B cell (primary cell): ENCODE measurements around the gene LIPC.

Source experiments
- CTCF ChIP-seq: fragments of 200-600 bp; IDR thresholded peaks from one replicate; pipeline ENCODE4 v1.8.0; 2022; ENCODE audit warnings: antibody characterized with exemption, mild to moderate bottlenecking
- EZH2 ChIP-seq: IDR thresholded peaks from 2 replicates; pipeline ENCODE4 v1.6.1; 2012; ENCODE audit warnings: borderline replicate concordance, low read depth, mild to moderate bottlenecking, moderate library complexity, low read length; ENCODE audit not compliant: insufficient read depth, poor library complexity, severe bottlenecking

GRCh38 chr15:58509556-58509955, 77.8 kb downstream of the LIPC start:
- no peak for TF ChIP-seq CTCF
- TF ChIP-seq EZH2: no peak
